HG02678 (cell line): ENCODE results near the gene GSC2.

ENCODE experiments used
- ATAC-seq: cut with Tn5 transposase; IDR thresholded peaks from one replicate; pipeline ENCODE4 v1.9.1; 2021; ENCODE audit warnings: mild to moderate bottlenecking, moderate library complexity; ENCODE audit not compliant: unreplicated experiment

GSC2 gene

GRCh38 chr22:19149991-19150390, at the start of gene GSC2:
GSC2 (minus strand) TSS chr22:19150292; CDS start chr22:19150283, 9 bp downstream.
- no peak for ATAC-seq

GRCh38 chr22:19199479-19199878, 49.4 kb upstream of the GSC2 start:
- ATAC-seq, result no peak

GRCh38 chr22:19197997-19198865, 48.1 kb upstream of the GSC2 start:
- no peak for ATAC-seq

- no peak for ATAC-seq
These were observed 46.9 kb upstream of the GSC2 start for GRCh38 chr22:19196841-19197612.

GRCh38 chr22:19195796-19196731, 46.0 kb upstream of the GSC2 start:
- no peak for ATAC-seq

GRCh38 chr22:19194766-19195536, 44.9 kb upstream of the GSC2 start:
- ATAC-seq, result no peak

GRCh38 chr22:19193879-19194278, 43.8 kb upstream of the GSC2 start:
- ATAC-seq, result no peak

GRCh38 chr22:19187716-19188563, 37.8 kb upstream of the GSC2 start:
- no peak for ATAC-seq

GRCh38 chr22:19184276-19184997, 34.3 kb upstream of the GSC2 start:
- ATAC-seq, result no peak

GRCh38 chr22:19183216-19183615, 33.1 kb upstream of the GSC2 start:
- ATAC-seq, result no peak

- ATAC-seq, result no peak
These were observed 32.5 kb upstream of the GSC2 start for GRCh38 chr22:19182472-19183157.

GRCh38 chr22:19181786-19182471, 31.8 kb upstream of the GSC2 start:
- ATAC-seq, result no peak

- ATAC-seq, result no peak
These were observed 30.8 kb upstream of the GSC2 start for GRCh38 chr22:19180740-19181410.

GRCh38 chr22:19180234-19180633, 30.1 kb upstream of the GSC2 start:
- no peak for ATAC-seq

GRCh38 chr22:19179497-19180048, 29.5 kb upstream of the GSC2 start:
- peak; percentile 28 for ATAC-seq

- ATAC-seq, result peak; percentile 75
These were observed 28.8 kb upstream of the GSC2 start, which contains the start of gene SLC25A1 for GRCh38 chr22:19178657-19179496. SLC25A1 (minus strand) TSS chr22:19178736; CDS start chr22:19178673, 63 bp downstream.
